SU-DHL-6 (cell line): ENCODE data around the gene RPS6KA2.

Source experiments
- H2AFZ ChIP-seq: fragments of 200-600 bp; sonication (generic); 2 replicates; pipeline ENCODE4 v1.6.1; 2014; ENCODE audit warnings: low read depth, mild to moderate bottlenecking, moderate library complexity, mixed read lengths, antibody characterized with exemption, low read length; ENCODE audit not compliant: severe bottlenecking
- H3F3A ChIP-seq: fragments of 200-600 bp; shearing (Covaris generic); 2 replicates; pipeline ENCODE4 v1.6.0; 2016; ENCODE audit warnings: antibody characterized with exemption, mild to moderate bottlenecking; ENCODE audit not compliant: insufficient read depth
- H3K27ac ChIP-seq: fragments of 200-600 bp; sonication (generic); 2 replicates; pipeline ENCODE4 v1.5.1; 2016; ENCODE audit warnings: low read depth, mild to moderate bottlenecking, low read length, moderate library complexity, mixed read lengths
- H3K27me3 ChIP-seq: fragments of 200-600 bp; sonication (generic), shearing (Covaris generic); 2 replicates; pipeline ENCODE4 v1.6.0; 2014; ENCODE audit warnings: mild to moderate bottlenecking, low read length
- H3K36me3 ChIP-seq: fragments of 200-600 bp; sonication (generic); 2 replicates; pipeline ENCODE4 v1.6.1; 2014; ENCODE audit warnings: mild to moderate bottlenecking, low read length, mixed read lengths
- H3K4me2 ChIP-seq: fragments of 300-600, 200-600 bp; shearing (Covaris generic), sonication (generic); 2 replicates; pipeline ENCODE4 v1.6.0; 2014; ENCODE audit warnings: low read length, low read depth, mild to moderate bottlenecking; ENCODE audit not compliant: poor library complexity, severe bottlenecking
- H3K4me3 ChIP-seq: fragments of 200-600 bp; sonication (generic); 2 replicates; pipeline ENCODE4 v1.5.1; 2014; ENCODE audit warnings: antibody characterized with exemption, low read length, mild to moderate bottlenecking, mixed read lengths; ENCODE audit not compliant: insufficient read depth, poor library complexity, severe bottlenecking
- H3K79me2 ChIP-seq: fragments of 200-600 bp; sonication (generic); 2 replicates; pipeline ENCODE4 v1.6.1; 2014; ENCODE audit warnings: mild to moderate bottlenecking, low read length, moderate library complexity; ENCODE audit not compliant: insufficient read depth
- H3K9ac ChIP-seq: fragments of 200-600 bp; sonication (generic); 2 replicates; pipeline ENCODE4 v1.7.0; 2014; ENCODE audit warnings: mild to moderate bottlenecking, low read length
- H3K9me2 ChIP-seq: fragments of 200-600 bp; sonication (generic); replicated peaks from 2 replicates; pipeline ENCODE4 v1.6.1; 2014; ENCODE audit warnings: low read length; ENCODE audit not compliant: insufficient read depth
- H3K9me3 ChIP-seq: fragments of 200-600 bp; sonication (generic); 2 replicates; pipeline ENCODE4 v1.6.1; 2014; ENCODE audit warnings: low read length, mixed read lengths; ENCODE audit not compliant: insufficient read depth
- H4K20me1 ChIP-seq: fragments of 200-600 bp; sonication (generic); 2 replicates; pipeline ENCODE4 v1.6.1; 2014; ENCODE audit warnings: low read depth, mild to moderate bottlenecking, antibody characterized with exemption, low read length, moderate library complexity, mixed read lengths
- CTCF ChIP-seq: fragments of 200-600 bp; sonication (generic); IDR thresholded peaks from one replicate; pipeline ENCODE4 v1.5.1; 2017; ENCODE audit warnings: antibody characterized with exemption, mild to moderate bottlenecking, low read length, moderate library complexity; ENCODE audit not compliant: insufficient read depth, poor library complexity, severe bottlenecking
- EZH2phosphoT487 ChIP-seq: fragments of 200-600 bp; sonication (generic), shearing (Covaris generic); conservative IDR thresholded peaks from 2 replicates; pipeline ENCODE4 v1.6.1; 2018; ENCODE audit warnings: mild to moderate bottlenecking, antibody characterized with exemption, low read length, moderate library complexity, mixed read lengths

RPS6KA2 gene

DNA sequence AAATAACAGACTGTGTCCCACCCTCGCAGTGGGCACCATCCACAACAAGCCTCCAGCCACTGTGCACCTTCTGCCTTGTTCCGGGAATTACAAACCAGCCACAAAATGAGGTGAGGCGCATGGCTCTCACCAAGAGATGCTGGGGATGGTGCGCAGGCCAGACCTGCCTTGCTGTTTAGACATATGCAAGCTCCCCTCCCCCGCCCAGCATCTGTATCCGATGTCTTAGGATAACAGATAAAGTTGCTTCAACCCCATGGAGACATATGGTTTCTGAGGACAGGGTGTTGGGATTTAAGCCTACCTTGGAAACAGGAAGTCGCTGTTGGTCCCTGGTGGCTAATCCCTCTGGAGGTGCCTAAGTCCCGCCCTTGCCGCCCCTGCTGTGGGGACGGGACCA lies 194.0 kb downstream of the RPS6KA2 start:
- Histone ChIP-seq H3K27ac (no peak overlapping the region), H3K9me2 (no peaks in the 10 kb centered on the region), H3K9me3 (no peaks in the 10 kb centered on the region), H4K20me1 (no peaks in the 10 kb centered on the region), H3K4me3 (no peak overlapping the region), H3K36me3 (no peaks in the 10 kb centered on the region), H3K9ac (no peak overlapping the region), H3F3A (no peaks in the 10 kb centered on the region), H3K4me2 (no peak overlapping the region), H3K27me3 (no peaks in the 10 kb centered on the region), H2AFZ (no peak overlapping the region), H3K79me2 (no peaks in the 10 kb centered on the region)
- no peak for TF ChIP-seq CTCF
- TF ChIP-seq EZH2phosphoT487: no peak

- Histone ChIP-seq H3K9me2 (no peaks in the 10 kb centered on the region), H4K20me1 (no peaks in the 10 kb centered on the region), H3K27me3 (no peaks in the 10 kb centered on the region), H3K4me2 (no peak overlapping the region), H3K36me3 (no peaks in the 10 kb centered on the region), H3K27ac (no peak overlapping the region), H3K9me3 (no peaks in the 10 kb centered on the region), H3F3A (no peaks in the 10 kb centered on the region), H3K79me2 (no peaks in the 10 kb centered on the region), H2AFZ (no peak overlapping the region), H3K9ac (no peak overlapping the region), H3K4me3 (no peak overlapping the region)
- TF ChIP-seq CTCF: no peak
- no peak for TF ChIP-seq EZH2phosphoT487
Measured at GRCh38 chr6:166430269-166430668, 196.8 kb downstream of the RPS6KA2 start.

DNA sequence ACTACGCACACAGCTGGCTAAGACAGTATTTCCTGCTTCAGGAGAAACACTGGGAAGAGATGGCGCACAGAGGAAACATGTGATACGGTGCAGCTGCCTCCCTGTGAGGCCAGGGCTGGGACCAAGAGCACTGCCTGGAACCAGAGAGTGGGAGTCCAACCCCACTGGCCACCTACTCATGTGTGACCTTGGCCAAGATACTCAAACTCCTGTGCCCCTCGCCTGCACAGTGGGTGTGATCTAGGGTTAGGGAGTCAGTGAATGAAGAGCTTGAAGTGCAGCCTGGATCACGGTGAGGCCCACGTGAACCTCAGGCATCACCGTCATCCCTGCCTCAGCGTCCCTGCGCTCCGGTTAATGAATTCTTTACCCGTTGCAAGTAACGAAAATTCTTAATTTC lies 202.6 kb downstream of the RPS6KA2 start:
- H3K9me3 ChIP-seq: no peaks in the 10 kb centered on the region
- no peaks in the 10 kb centered on the region for H3K27me3 ChIP-seq
- TF ChIP-seq EZH2phosphoT487: no peak
- no peak for TF ChIP-seq CTCF

More for the DNA sequence above, 202.6 kb downstream of the RPS6KA2 start:
- no peak overlapping the region for H3K9ac ChIP-seq
- H4K20me1 ChIP-seq: no peaks in the 10 kb centered on the region
- no peak overlapping the region for H3K27ac ChIP-seq
- no peak overlapping the region for H3K4me2 ChIP-seq
- H3K36me3 ChIP-seq: no peaks in the 10 kb centered on the region
- H3F3A ChIP-seq: no peaks in the 10 kb centered on the region
- H3K79me2 ChIP-seq: no peaks in the 10 kb centered on the region
- H3K9me2 ChIP-seq: no peaks in the 10 kb centered on the region
- H2AFZ ChIP-seq: no peak overlapping the region
- no peak overlapping the region for H3K4me3 ChIP-seq
